G401.6 (cell line): Measurements from ENCODE around the gene PLA2G3.
"Not testable (repeated sequence)": the region's sequence is repeated elsewhere in the genome, so short reads cannot be mapped to it uniquely, and the experiment has no call there.

ENCODE experiments used
- FAIRE-seq: peaks from 2 replicates; lab custom pipeline; 2012; peaks lifted over from hg19 to GRCh38; lab: Jason Lieb, UNC

Gene PLA2G3

DNA sequence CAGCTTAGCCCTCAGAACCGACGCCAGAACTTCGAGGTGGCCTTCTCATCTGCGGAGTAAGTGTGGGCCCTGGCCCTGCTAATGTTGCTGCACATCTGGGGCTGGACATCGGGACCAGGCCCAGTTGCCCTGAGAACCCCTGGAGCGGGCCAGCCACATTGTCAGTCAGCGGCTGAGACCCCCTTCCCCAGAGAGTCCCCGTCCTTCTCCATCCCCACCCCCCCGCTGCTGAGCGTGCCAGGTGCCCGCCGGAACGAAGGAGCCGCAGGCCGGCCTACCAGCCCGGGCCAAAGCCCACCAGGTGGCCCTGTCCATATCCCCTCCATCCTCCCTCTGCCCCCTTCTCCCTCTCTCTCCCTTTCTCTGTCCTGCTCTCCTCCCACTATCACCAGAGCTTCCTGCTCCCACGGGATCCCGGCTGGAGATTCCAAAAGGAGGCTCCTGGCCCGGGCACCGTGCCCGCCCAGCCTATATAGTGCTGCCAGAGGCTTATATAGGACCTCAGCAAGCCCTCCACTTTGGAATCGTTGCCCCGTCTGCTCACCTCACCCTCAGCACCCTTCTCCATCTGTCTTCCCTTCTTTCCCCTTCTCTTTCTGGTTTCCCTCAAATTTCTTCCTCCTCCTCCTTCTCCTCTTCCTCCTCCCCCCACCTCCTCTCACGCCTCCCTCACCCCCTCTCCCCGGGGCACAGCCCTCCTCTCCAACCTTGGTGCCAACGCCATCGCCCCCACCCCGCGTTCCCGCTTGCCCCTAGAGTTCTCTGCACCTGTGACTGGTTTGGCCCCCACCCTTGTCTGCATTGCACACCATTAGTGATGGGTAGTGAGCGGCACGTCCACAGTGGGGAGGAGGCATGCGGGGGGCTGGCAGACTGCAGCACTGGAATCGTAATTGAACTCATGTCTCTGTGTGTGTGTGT, 40.2 kb downstream of the PLA2G3 start:
- no peak for FAIRE-seq

DNA sequence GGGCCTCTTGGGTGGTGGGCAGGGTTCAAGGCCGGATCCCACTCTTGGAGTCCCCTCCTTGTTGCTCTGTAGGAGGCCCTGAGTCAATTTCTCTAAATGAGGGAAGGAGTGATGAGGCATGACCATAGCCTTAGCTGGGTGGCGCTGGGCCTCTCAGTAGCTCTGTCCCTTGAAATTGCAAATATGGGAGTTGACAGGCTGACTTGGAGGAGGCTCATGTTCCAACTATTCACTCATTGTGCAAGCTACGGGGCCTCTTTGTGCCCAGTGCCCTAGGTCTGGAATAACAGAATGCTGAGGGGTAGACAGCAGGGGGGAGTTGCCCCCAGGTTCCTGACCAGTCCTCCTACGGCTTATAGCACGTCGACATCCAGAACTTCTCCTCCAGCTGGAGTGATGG, 40.9 kb downstream of the PLA2G3 start:
- no peak for FAIRE-seq

DNA sequence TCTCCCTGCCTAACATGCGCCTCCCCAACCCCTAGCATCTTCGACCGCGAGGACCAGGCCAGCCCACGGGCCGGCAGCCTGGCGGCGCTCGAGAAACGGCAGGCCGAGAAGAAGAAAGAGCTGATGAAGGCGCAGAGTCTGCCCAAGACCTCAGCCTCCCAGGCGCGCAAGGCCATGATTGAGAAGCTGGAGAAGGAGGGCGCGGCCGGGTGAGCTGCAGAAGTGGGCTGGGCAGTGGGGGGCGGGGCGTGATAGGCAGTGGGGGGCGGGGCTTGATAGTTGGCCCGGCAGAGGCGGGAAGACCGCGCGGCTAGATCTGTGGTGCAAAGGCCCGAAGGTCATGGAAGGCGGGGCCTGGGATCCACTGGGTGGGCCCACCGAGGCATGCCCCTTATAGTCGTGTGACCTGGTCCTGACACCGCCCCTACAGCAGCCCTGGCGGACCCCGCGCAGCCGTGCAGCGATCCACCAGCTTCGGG, 41.6 kb downstream of the PLA2G3 start:
- no peak for FAIRE-seq

DNA sequence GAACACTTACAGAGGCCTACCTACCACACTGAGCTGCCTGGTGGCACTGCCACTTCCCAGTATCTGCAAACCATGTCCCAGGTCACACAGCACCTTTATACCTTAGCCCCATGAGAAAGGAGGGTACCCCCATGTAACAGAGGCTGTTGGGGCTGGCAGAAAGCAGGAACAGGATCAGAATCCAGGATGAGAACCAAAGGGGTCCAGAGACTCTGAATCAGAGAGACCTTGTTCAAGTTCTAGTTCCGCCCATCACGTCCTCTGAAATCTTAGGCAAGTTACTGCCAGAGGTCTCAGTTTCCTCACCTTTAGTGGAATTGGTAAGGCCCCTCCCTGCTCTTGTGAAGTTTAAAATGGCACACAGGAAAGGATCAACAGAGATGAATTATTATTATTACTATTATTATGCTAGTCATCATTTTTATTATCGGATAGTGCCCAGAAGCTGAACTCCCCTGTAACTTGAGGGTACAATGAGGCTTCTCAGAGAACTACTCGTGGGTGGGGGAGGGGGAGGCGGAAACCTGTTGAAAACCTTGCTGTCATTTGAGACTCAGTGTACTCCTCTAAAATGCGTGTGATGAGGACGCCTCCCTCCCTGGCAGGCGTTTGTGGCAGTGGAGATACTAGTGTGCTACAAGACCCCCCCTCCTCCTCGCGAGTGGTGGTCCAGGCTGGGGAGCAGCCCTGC, 42.2 kb downstream of the PLA2G3 start:
- no peak for FAIRE-seq

DNA sequence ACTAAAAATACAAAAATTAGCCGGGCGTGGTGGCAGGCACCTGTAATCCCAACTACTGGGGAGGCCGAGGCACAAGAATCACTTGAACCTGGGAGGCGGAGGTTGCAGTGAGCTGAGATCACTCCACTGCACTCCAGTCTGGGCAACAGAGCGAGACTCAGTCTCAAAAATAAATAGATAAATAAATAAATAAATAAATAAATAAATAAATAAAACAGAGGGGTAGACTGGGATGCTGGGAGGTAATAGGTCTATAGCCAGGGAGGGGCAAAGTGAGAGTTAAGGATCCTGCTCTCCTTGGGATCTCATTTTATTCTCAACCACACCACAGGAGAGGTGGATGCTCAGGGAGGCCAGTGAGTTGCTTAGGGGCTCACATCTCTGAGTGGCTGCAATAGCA, 42.8 kb downstream of the PLA2G3 start:
- FAIRE-seq: not testable (repeated sequence)

DNA sequence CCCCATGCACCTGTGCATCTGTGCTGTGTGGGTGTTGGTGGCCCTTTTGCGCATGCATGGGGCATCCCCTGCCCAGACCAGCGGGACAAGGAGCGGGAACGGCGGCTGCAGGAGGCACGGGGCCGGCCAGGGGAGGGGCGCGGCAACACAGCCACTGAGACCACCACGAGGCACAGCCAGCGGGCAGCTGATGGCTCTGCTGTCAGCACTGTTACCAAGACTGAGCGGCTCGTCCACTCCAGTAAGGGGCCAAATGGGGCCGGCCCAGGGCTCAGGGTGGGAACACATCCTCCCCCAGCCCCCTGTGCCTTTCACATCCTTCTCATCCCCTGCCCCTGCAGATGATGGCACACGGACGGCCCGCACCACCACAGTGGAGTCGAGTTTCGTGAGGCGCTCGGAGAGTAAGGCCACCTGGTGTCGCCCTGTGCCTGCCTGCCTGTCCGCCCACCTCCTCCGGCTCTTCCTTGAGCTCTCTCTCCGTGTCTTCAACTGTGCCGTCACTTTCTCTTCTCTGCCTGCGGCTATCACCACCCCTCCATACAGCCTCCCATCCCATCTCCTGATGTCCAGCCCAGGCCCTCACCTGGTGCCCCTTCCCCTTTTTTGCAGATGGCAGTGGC, 43.5 kb downstream of the PLA2G3 start:
- FAIRE-seq: no peak

DNA sequence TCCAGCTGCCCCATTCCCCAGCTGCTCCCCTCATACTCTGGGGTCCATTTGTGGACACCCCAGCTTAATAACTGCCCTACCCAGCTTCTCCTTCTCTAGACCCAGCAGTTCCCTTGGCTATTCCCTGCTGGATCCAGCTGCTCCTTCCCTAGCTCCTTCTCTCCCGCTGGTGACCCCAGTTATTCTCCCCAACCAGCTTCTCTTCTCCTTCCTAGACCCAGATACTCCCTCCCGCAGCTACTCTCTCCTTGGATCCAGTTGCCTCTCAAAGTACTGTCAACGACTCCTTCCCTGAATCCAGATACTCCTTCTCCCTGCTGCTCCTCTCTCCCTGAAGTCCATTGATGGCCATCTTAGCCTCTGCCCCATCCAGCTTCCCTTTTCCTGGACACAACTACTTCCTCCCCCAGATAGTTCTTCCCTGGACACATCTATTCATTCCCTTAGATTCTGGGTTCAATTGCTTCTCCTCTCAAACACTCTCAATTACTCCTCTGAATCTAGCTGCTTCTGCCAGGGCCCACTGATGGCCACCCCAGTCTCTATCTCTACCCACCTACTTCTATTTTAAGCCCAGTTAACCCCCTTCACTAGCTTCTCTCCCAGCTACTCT, 44.6 kb downstream of the PLA2G3 start:
- no peak for FAIRE-seq

DNA sequence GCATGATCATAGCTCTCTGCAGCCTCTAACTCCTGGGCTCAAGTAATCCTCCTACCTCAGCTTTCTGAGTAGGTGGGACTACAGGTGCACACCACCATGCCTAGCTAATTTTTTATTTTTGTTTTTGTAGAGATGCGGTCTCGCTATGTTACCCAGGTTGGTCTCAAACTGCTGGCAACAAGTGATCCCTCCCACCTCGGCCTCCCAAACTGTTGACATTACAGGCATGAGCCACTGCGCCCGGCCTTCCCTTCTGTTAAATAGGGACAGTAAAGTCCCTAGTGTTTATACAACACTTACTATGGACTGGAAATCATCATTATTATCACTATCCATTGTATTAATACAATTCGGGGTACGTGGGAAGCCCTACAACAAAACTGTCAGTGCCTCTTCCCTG, 45.6 kb downstream of the PLA2G3 start:
- no peak for FAIRE-seq

DNA sequence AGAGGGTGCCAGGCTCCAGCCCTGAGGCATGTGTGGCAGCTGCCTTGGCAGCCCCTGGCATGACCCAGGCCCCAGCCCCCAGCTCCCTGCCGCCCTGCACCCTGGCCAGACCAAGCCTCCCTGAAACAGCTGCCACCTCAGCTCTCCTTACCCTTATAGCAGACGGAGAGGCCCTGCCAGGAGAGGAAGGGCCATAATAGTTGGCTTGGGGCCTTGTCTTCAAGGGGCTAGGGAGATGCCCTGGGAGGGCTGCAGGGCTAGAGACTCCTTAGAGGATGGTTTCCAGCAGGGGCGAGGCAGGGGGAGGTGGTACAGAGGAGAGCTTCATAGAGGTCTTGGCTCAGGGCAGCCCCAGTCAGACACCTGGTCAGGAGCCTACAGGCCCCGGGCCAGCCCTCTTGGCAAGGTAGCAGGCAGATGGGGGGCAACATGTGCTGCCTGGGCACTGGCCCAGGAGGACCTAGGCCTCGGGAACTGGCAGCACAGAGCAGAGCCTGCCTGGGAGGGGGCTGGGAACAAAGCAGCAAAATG, 46.2 kb downstream of the PLA2G3 start:
- no peak for FAIRE-seq

DNA sequence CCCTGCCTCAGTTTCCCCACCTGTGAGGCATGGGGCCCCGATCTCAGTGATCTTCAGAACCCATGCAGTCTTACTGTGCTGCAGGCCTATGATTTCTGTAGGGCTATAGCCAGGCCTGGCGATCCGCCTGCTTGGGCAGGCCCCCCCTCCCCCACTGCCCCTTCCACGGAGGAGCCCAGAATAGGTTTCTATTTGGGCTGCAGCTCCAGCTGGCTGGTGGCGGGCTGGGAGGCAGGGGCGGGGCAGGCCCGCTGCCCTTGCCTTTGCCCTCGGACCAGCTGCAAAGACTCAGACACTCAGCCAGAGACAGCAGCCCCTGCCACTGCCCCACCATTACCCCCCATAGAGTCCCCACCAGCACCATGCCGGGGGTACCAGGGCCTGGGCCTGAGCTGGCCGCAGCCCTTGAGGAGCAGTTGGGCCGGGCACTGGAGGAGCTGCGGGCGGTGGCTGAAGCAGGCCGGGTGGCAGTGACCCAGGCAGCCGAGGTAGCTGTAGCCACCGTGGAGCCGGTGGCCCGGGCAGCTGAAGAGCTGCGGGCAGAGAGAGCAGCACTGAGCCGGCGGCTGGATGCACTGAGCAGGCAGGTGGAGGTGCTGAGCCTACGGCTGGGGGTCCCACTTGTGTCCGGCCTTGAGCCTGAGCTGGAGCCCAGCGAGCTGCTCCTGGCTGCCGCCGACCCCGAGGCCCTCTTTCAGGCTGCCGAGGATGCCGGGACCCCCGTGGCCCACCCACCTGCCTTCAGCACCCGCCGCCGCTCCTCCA, 47.0 kb downstream of the PLA2G3 start:
- no peak for FAIRE-seq

DNA sequence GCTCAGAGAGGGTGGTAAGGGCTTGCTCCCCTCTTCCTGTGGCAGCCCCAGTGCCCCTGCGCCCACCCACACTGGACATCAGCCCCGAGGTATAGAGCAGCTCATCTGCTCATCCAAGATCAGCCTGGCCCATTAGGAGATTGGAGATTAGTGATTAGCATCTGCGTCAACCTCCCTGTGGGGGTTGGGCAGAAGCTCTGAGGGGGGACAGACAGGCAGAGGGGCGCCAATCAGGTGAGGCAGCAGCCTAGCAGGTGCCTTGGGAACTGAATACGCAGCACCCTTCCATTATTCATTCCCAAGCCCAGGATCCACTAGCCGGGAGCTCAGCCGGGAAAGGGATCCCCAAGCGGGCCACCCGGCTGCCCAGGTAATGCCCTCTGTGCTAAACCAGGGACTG, 48.1 kb downstream of the PLA2G3 start:
- FAIRE-seq: no peak

DNA sequence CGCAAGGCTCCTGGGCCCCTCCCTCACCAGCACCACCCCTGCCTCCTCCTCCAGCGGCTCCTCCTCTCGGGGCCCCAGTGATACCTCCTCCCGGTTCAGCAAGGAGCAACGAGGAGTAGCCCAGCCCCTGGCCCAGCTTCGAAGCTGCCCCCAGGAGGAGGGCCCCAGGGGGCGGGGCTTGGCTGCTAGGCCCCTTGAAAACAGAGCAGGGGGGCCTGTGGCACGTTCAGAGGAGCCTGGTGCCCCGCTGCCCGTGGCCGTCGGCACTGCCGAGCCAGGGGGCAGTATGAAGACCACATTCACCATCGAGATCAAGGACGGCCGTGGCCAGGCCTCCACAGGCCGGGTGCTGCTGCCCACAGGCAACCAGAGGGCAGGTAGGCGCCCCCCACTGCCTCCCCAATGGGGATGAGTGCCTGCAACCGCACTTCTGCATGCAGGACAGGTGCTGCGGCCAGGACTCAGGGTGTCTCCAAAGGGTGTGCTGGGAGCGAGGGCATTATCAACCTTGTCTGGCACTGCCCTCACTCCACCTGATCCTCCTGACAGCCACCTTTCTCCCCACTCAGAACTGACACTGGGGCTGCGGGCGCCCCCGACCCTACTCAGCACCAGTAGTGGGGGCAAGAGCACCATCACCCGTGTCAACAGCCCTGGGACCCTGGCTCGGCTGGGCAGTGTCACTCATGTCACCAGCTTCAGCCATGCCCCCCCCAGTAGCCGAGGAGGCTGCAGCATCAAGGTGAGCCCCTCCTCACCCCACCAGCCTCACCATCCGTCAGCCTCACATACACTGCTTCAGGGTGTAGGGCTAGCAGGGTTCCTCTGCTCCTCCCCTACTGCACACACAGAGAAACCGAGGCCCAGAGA, 49.0 kb downstream of the PLA2G3 start:
- FAIRE-seq: no peak

DNA sequence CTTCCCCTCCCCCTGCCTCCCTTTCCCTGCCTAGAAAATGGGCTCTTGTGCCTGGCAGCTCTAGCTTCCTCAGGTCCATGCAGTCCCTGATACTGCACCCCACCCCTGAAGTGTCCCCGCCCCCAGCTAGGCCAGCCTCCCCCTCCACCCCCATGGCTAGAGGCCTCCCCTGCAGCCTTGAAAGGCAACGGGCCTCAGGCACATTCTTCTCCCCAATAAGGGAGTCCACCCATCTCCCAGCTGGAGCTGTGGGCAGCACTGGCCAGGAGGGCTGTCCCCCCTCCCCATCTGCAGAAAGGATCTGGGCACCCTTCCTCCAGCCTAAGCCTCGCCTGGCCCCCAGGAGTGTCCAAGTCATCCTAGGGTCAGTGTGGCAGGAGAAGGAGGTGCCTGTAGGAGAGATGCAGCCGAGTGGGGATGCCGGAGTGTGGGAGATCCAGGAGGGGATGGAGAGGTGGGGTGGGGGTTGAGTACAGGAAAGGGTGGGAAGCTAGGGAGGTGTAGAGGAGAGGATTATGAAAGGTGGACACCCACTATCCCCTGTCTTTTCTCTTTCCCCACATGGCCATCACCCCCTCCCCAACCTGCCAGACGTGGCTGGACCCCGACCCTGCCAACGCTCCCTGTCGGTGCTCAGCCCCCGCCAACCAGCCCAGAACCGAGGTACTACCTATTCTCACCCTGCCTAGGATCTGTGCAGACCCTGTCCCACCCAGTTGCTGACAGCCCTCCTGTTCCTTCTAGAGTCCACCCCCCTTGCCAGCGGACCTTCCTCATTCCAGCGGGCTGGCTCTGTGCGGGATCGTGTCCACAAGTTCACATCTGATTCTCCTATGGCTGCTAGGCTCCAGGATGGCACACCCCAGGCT, 49.9 kb downstream of the PLA2G3 start:
- no peak for FAIRE-seq

DNA sequence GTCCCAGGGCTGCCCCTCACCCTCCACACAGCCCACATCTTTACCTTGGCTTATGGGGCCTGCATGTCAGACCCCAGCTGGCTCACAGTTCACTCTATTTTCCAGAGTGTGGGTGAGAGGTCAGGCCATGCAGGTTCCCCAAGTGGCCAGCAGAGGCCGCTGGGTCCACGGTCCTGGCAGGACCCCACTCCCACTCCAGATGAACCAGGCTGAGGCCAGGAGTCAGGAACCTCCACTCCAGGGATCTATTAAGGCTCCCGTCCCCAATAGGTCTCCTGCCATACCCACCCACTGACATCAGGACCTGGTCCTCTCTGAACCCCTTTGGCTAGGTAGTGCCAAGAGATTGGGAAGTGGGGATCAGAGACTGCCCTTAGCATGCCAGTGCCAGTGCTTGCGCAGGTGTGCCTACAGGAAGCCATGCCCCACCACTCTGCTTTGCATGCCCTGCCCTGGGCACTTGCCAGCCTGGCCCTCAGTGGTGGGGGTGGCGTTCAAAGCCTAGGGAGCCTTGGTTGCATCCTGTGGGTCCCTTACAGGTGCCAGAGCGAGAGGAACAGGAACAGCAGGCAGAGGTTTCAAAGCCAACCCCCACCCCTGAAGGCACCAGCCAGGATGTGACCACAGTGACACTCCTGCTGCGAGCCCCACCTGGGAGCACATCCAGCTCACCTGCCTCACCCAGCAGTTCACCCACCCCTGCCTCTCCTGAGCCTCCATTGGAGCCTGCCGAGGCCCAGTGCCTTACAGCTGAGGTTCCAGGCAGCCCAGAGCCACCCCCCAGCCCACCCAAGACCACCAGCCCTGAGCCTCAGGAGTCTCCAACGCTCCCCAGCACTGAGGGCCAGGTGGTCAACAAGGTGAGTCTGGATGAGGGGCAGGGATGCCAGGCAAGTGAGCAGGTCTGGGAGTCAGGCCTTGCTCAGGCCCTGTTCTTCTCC, 50.9 kb downstream of the PLA2G3 start:
- no peak for FAIRE-seq

DNA sequence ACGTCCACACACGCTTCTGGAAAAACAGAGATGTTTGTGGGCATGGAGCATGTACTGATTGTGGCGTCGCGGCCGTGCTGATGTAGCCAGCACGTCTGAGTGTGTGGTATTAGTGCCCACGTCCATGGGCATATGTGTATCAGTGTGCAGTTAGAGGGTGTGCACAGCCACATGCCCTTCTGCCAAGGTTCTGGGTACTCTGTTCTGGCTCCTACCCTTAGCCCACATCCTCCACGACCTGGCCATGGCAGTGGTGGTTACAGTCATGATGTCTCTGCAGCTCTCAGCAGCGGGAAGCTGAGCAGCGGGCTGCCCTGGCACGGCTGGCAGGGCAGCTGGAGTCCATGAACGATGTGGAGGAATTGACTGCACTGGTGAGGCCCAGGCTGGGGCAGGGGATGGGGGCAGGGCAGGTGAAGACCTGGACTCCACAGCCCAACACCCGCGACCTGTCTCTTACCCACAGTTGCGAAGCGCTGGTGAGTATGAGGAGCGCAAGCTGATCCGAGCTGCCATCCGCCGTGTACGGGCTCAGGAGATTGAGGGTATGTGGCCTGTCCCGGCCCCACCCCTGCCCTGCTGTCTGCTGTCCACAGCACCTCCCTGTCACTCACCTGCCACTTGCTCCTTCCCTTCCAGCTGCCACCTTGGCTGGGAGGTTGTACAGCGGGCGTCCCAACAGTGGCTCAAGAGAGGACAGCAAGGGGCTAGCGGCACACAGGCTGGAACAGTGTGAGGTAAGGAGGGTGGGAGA, 51.9 kb downstream of the PLA2G3 start:
- no peak for FAIRE-seq

DNA sequence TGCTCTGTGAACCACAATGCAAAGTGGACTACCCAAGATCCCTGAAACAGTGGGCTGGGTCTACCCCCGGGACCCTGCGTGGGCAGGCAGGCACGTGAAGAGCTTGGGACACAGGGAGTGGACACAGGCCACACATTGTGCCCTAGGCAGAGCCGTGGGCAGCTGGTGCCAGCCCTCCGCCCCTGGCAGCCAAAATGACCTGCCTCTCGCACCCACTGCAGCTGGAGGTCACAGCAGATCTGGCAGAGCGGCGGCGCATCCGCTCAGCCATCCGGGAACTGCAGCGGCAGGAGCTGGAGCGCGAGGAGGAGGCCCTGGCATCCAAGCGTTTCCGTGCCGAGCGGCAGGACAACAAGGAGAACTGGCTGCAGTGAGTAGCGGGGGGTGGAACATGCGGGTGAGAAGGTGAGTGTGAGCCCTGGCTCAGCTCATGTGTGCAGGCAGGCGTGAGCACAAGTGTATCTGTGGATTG, 52.5 kb downstream of the PLA2G3 start:
- FAIRE-seq: no peak

DNA sequence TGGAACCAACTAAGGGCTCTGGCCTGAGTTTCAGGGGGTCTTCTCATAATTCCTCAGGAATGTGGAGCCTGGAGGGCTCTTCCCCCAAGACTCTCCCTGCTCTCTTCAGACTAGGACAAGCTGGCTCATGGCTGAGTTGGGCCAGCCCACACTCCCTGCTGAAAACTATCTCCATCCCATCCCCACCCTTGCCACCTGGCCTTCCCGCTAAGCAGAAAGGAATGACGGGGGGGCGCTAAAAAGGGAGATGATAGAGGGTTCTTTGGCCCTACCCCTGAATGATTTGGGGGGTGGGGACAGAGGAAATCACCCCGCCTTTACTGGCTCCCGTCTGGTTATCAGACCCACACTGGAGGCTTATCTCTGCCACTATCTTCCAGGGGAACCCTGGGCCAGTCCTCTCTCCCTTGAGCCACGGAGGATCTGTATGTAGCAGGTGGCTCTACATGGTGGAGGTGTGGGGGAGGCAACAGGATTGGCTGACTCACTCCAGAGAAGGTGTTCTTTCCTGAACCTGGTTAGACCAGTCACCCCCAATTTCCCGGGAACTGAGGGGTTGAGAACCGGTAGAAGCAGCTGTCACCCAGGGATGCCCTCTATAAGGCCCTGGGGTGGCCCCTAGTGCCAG, 53.5 kb downstream of the PLA2G3 start:
- no peak for FAIRE-seq
